Uterus (tissue), 4 donors: ENCODE results near the gene EVI5L. TPM values are rescaled to one million over a fixed set of nuclear protein-coding genes. Genes with fewer than 3 reads are reported as not detected.
"Not testable (repeated sequence)": the region's sequence is repeated elsewhere in the genome, so short reads cannot be mapped to it uniquely, and the experiment has no call there.

Experiments
- DNase-seq, 2 donors: peaks; one replicate each; pipeline ENCODE4 v3.0.0-alpha.2; 2019 to 2020
- H3K27ac ChIP-seq, 2 donors: fragments of 200-600 bp; sonication (generic); 1 replicate in 1 of 2; 2 replicates in 1 of 2; pipeline ENCODE4 v1.5.1; 2016 to 2018
- H3K27me3 ChIP-seq, 2 donors: fragments of 200-600 bp; sonication (generic); one replicate each; pipeline ENCODE4 v1.5.1; 2018 to 2019; ENCODE audit warnings: control low read depth in 1 of 2
- H3K36me3 ChIP-seq, 2 donors: fragments of 200-600 bp; sonication (generic); one replicate each; pipeline ENCODE4 v1.5.1; 2019; ENCODE audit warnings: control low read depth in 1 of 2
- H3K4me1 ChIP-seq, 2 donors: fragments of 200-600 bp; sonication (generic); one replicate each; pipeline ENCODE4 v1.5.1; 2018 to 2019; ENCODE audit warnings: control low read depth in 1 of 2
- H3K4me3 ChIP-seq, 2 donors: fragments of 200-600 bp; sonication (generic); 1 replicate in 1 of 2; 2 replicates in 1 of 2; pipeline ENCODE4 v1.5.1; 2018 to 2019; ENCODE audit warnings: mild to moderate bottlenecking in 1 of 2
- H3K9me3 ChIP-seq, 2 donors: fragments of 200-600 bp; sonication (generic); one replicate each; pipeline ENCODE4 v1.5.1; 2019; ENCODE audit warnings: control low read depth in 1 of 2
- POLR2A ChIP-seq, 2 donors: fragments of 450-650 bp; IDR thresholded peaks; one replicate each; pipeline ENCODE4 v1.6.1; 2016; ENCODE audit warnings: antibody characterized with exemption in 2 of 2, mild to moderate bottlenecking in 1 of 2, moderate library complexity in 1 of 2
- intact Hi-C: fragments of 100-400 bp; cut with DNase I; formaldehyde crosslinking; loops from one replicate; pipeline ENCODE4 v1.15.1; 2023; ENCODE audit warnings: low total_unique reads
- total RNA-seq, 4 donors: library from RNA; depleted of rRNA in 3 of 4; stranded (reverse); fragments of >200 nt in 3 of 4; gene quantifications; one replicate each; pipeline versions ENCODE4 v1.1.0 to v1.2.4, GENCODE V29; 2014 to 2023
- TF ChIP-seq, protein P1 (sequence below), 4 experiments: fragments of 200-600 bp in 2 of 4; fragments of 450-650 bp in 2 of 4; sonication (generic) in 2 of 4; IDR thresholded peaks; one replicate each; pipeline ENCODE4 v1.5.1; 2016 to 2019; ENCODE audit warnings: antibody characterized with exemption in 4 of 4, mild to moderate bottlenecking in 2 of 4, moderate library complexity in 1 of 4
- donor health status: DM: yes; HTN: yes; CAD: no.

The EVI5L gene
- total RNA-seq, 4 donors from 2014 or later, result 9.1 to 14.9 (median 12.4) TPM

DNA sequence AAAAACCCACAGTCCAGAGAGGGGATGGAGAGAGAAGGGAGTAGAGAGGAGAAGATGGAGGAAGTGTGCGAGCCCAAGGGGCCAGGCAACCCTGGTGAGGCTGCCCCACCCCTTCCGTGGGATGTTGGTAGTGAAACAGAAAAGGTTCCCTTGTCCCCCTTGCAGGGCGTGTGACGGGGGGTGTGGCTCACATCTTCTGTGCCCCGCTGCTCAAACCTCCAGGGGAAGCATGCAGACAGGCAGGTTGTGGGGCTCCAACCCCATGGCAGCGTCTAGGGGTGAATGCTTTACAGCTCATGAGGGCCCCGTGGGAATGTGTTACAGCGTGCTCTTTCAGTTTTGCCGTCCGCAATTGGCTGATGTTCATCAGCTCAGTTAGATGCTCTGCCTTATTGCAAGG, 14.7 kb upstream of the EVI5L start:
- Histone ChIP-seq H3K4me1 (no peaks in the 10 kb centered on the region), H3K4me3 (no peak overlapping the region), H3K9me3 (no peaks in the 10 kb centered on the region), H3K27me3 (no peaks in the 10 kb centered on the region), H3K36me3 (no peaks in the 10 kb centered on the region), H3K27ac (no peak overlapping the region)
- DNase-seq, result no peak
- intact Hi-C loops, result no loop called here
- TF ChIP-seq, protein P1, sequence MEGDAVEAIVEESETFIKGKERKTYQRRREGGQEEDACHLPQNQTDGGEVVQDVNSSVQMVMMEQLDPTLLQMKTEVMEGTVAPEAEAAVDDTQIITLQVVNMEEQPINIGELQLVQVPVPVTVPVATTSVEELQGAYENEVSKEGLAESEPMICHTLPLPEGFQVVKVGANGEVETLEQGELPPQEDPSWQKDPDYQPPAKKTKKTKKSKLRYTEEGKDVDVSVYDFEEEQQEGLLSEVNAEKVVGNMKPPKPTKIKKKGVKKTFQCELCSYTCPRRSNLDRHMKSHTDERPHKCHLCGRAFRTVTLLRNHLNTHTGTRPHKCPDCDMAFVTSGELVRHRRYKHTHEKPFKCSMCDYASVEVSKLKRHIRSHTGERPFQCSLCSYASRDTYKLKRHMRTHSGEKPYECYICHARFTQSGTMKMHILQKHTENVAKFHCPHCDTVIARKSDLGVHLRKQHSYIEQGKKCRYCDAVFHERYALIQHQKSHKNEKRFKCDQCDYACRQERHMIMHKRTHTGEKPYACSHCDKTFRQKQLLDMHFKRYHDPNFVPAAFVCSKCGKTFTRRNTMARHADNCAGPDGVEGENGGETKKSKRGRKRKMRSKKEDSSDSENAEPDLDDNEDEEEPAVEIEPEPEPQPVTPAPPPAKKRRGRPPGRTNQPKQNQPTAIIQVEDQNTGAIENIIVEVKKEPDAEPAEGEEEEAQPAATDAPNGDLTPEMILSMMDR (IDR thresholded peaks at IDR 0.05), result no peak
- TF ChIP-seq POLR2A (IDR thresholded peaks at IDR 0.05), result no peak

DNA sequence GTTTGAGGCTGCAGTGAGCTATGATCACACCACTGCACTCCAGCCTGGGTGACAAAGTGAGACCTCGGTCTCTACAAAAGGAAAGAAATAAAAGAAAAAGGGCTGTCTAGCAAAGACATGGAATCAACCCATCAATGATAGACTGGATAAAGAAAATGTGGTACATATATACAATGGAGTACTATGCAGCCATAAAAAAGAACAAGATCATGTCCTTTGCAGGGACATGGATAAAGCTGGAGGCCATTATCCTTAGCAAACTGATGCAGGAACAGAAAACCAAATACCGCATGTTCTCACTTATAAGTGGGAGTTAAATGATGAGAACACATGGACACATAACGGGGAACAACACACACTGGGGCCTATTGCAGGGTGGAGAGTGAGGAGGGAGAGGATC, 14.0 kb upstream of the EVI5L start:
- intact Hi-C loops, H3K27me3 ChIP-seq, H3K36me3 ChIP-seq, H3K4me1 ChIP-seq, H3K9me3 ChIP-seq, H3K27ac ChIP-seq, DNase-seq, H3K4me3 ChIP-seq: not testable (repeated sequence)

DNA sequence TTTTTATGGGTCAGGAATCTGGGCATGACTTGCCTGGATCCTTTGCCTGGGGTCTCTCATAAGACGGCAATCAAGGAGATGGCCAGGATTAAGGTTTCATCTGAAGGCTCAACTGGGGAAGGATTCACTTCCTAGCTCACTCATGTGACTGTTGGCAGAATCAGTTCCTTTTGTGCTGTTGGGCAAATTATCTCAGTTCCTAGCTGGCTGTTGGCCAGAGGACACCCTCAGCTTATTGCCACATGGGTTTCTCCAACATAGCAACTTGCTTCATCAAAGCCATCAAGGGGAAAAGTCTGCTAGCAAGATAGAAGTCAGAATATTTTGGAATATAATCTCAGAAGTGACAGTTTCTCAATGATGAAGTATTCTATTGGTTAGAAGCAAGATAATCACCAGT, 12.2 kb upstream of the EVI5L start:
- H3K27me3 ChIP-seq, result no peaks in the 10 kb centered on the region
- no peaks in the 10 kb centered on the region for H3K4me1 ChIP-seq
- H3K27ac ChIP-seq, result no peak overlapping the region
- H3K9me3 ChIP-seq, result no peaks in the 10 kb centered on the region
- H3K36me3 ChIP-seq, result no peaks in the 10 kb centered on the region
- intact Hi-C loops, result no loop called here
- no peak overlapping the region for H3K4me3 ChIP-seq
- DNase-seq, result no peak
- TF ChIP-seq, protein P1 (IDR thresholded peaks at IDR 0.05), result no peak
- TF ChIP-seq POLR2A (IDR thresholded peaks at IDR 0.05), result no peak

DNA sequence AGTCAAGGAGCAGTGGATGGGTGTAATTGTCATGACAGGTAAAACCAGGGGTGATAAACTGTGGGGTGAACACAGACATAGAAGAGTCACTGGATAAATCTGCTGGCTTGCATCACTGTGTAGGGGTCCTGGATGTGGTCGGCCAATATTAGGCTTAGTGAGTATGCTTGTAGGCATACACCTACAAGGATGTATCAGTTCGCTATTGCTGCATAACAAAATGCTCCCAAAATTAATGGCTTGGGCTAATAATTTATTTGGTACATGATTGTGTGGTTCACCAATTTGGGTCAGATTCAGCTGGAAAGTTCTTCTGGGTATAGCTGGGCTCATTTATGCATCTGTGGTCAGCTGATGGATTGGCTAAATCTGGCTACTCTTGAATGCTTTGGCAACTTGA, 11.2 kb upstream of the EVI5L start:
- intact Hi-C loops, result no loop called here
- H3K36me3 ChIP-seq, result no peaks in the 10 kb centered on the region
- no peaks in the 10 kb centered on the region for H3K4me1 ChIP-seq
- H3K9me3 ChIP-seq, result no peaks in the 10 kb centered on the region
- H3K27me3 ChIP-seq, result no peaks in the 10 kb centered on the region
- H3K4me3 ChIP-seq, result no peak overlapping the region
- no peak overlapping the region for H3K27ac ChIP-seq
- TF ChIP-seq, protein P1 (IDR thresholded peaks at IDR 0.05), result no peak
- TF ChIP-seq POLR2A (IDR thresholded peaks at IDR 0.05), result no peak
- no peak for DNase-seq

DNA sequence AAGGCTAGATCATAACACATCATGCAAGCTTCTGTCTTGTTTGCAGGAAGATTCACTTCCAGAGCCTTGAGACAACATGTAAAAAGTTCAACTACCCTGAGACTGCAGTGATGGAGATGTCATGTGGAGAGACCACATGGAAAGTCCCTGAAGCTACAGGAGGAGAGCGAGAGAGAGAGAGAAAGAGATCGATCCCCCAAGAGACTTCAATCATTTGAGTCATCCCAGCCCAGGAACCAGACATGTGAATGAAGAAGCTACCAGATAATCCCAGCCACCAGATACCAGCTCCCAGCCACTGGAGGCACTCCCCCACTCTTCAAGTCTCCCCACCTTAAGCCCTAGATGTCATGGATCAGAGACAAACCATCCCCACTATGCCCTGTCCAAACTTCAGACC, 10.7 kb upstream of the EVI5L start:
- Histone ChIP-seq H3K27ac (no peak overlapping the region), H3K9me3 (no peaks in the 10 kb centered on the region), H3K4me1 (no peaks in the 10 kb centered on the region), H3K4me3 (no peak overlapping the region), H3K27me3 (no peaks in the 10 kb centered on the region), H3K36me3 (no peaks in the 10 kb centered on the region)
- DNase-seq, result no peak
- intact Hi-C loops, result no loop called here
- TF ChIP-seq, protein P1 (IDR thresholded peaks at IDR 0.05), result no peak
- TF ChIP-seq POLR2A (IDR thresholded peaks at IDR 0.05), result no peak

DNA sequence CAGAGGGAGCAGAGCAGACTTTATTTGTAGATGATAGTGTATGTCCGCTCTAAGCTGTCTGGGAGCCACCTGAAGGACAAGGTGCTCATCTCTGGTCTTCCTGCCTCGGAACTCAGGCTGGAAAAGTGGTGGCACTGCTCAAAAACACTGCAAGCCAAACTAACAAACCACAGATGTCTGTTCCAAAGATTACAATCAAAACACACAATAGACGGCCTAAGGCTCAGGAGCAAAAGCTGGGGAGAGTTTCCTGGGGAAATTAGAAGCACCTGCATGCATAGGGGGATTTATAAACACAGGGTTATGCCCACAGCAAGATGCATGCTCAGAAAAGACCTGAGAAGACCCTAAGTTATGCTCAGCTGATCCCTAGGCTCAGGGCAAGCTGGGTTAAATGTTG, 9.4 kb upstream of the EVI5L start:
- H3K36me3 ChIP-seq, result no peaks in the 10 kb centered on the region
- H3K4me1 ChIP-seq, result no peaks in the 10 kb centered on the region
- DNase-seq, result no peak
- TF ChIP-seq, protein P1 (IDR thresholded peaks at IDR 0.05), result no peak
- no peak for TF ChIP-seq POLR2A (IDR thresholded peaks at IDR 0.05)
- H3K4me3 ChIP-seq, result no peak overlapping the region
- no peak overlapping the region for H3K27ac ChIP-seq
- no peaks in the 10 kb centered on the region for H3K27me3 ChIP-seq
- intact Hi-C loops, result no loop called here
- no peaks in the 10 kb centered on the region for H3K9me3 ChIP-seq
